H1 (cell line): ENCODE measurements around the gene RIMBP2.

Source experiments
- EGR1 ChIP-seq: IDR thresholded peaks from 2 replicates; pipeline ENCODE4 v1.6.1; 2011; ENCODE audit warnings: low read depth, low read length, borderline replicate concordance
- EZH2 ChIP-seq: fragments of 200-600 bp; sonication (generic); IDR thresholded peaks from 2 replicates; pipeline ENCODE4 v1.7.1; 2012; ENCODE audit warnings: low read depth, mild to moderate bottlenecking, moderate library complexity, low read length, inconsistent platforms; ENCODE audit not compliant: severe bottlenecking
- RBBP5 ChIP-seq: IDR thresholded peaks from 2 replicates; pipeline ENCODE4 v1.7.1; 2012; ENCODE audit warnings: low read depth, mild to moderate bottlenecking, inconsistent platforms, low read length, moderate library complexity, borderline replicate concordance

DNA sequence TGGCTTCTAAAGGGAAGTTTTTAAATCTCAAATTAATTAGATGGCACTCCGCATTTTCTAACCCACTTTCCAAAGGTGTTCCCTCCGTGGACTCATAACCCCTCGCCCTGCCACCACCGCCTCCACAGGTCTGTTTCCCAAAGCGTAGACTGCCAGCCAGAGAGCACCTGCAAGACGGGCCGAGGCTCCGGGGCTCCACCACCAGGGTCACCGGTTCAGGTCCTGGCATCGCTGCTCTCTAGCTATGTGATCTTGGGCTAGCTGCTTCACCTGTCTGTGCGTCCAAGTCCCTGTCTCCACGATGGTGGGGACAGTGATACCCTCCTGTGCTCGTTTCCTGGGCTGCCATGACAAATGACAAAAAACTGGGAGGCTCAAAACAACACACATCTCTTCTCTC lies 11.5 kb downstream of the RIMBP2 start:
- TF ChIP-seq EGR1 (no peak), RBBP5 (no peak), EZH2 (no peak)
